ENCODE measurements around the gene LITAF.
"Not testable (repeated sequence)": the region's sequence is repeated elsewhere in the genome, so short reads cannot be mapped to it uniquely, and the experiment has no call there.

Gene LITAF

DNA sequence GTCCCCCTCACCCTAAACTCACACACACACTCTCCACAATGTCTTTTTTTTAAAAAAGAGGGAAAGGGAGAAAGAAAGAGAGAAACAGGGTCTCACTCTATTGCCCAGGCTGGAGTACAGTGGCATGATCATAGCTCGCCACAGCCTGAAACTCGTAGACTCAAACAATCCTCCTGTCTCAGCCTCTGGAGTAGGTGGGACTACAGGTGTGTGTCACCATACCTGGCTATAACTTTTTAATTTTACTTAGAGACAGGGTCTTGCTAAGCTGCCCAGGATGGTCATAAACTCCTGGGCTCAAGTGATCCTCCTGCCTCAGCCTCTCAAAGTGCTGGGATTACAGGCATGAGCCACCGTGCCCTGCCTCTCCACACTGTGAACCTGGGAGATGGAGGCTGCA is 24.9 kb downstream of the LITAF start:
- Histone ChIP-seq H3K9me3 (no peaks in the 10 kb centered on the region), H3K4me3 (ENCODE audit: low read depth, low read length) (no peak overlapping the region), H3K36me3 (no peaks in the 10 kb centered on the region), H3K27me3 (no peaks in the 10 kb centered on the region), H3K4me1 (no peaks in the 10 kb centered on the region)
- TF ChIP-seq, protein P1, sequence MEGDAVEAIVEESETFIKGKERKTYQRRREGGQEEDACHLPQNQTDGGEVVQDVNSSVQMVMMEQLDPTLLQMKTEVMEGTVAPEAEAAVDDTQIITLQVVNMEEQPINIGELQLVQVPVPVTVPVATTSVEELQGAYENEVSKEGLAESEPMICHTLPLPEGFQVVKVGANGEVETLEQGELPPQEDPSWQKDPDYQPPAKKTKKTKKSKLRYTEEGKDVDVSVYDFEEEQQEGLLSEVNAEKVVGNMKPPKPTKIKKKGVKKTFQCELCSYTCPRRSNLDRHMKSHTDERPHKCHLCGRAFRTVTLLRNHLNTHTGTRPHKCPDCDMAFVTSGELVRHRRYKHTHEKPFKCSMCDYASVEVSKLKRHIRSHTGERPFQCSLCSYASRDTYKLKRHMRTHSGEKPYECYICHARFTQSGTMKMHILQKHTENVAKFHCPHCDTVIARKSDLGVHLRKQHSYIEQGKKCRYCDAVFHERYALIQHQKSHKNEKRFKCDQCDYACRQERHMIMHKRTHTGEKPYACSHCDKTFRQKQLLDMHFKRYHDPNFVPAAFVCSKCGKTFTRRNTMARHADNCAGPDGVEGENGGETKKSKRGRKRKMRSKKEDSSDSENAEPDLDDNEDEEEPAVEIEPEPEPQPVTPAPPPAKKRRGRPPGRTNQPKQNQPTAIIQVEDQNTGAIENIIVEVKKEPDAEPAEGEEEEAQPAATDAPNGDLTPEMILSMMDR (IDR thresholded peaks at IDR 0.05; ENCODE audit: low read depth, low read length) = no peak
- no peak for DNase-seq

DNA sequence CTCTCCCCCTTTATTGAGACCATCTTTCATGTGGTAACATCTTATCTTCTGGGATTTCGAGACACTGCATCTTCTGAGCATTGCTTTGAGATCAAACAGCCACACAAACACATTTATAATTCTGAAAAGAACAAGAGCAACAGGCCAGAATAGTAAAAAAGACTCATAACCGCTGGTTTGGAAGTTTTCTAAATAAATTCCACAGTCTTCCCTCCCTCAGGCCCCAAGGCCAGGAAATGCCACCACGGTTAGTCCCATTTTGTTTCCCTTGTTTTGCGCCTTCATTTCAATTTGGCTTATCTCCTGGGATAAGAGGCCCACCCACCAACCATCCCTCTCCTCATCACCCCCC is 25.3 kb downstream of the LITAF start:
- Histone ChIP-seq H3K27me3 (no peaks in the 10 kb centered on the region), H3K9me3 (no peaks in the 10 kb centered on the region), H3K36me3 (no peaks in the 10 kb centered on the region), H3K4me3 (ENCODE audit: low read depth, low read length) (no peak overlapping the region), H3K4me1 (no peaks in the 10 kb centered on the region)
- no peak for DNase-seq
- TF ChIP-seq, protein P1 (IDR thresholded peaks at IDR 0.05; ENCODE audit: low read depth, low read length) = no peak

GRCh38 chr16:11560701-11561453 is 25.8 kb downstream of the LITAF start:
- H3K27me3 ChIP-seq = no peaks in the 10 kb centered on the region
- no peak for DNase-seq
- H3K9me3 ChIP-seq = no peaks in the 10 kb centered on the region
- H3K36me3 ChIP-seq = no peaks in the 10 kb centered on the region
- TF ChIP-seq, protein P1 (IDR thresholded peaks at IDR 0.05; ENCODE audit: low read depth, low read length) = no peak
- no peaks in the 10 kb centered on the region for H3K4me1 ChIP-seq
- no peak overlapping the region for H3K4me3 ChIP-seq (ENCODE audit: low read depth, low read length)

DNA sequence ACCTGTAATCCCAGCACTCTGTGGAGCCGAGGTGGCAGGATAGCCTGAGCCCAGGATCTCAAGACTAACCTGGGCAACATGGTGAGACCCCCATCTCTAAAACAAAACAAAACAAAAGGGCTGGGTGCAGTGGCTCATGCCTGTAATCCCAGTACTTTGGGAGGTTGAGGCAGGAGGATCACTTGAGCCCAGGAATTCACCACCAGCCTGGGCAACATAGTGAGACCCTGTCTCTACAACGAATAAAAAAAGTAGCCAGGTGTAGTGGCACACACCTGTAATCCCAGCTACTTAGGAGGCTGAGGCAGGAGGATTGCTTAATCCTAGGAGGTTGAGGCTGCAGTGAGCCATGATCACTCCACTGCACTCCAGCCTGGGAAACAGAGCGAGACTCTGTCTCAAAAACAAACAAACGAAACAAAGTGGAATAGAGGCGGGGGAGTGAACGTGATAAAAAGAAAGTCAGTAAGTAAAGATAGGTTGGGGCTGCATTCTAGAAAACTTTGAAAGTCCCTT is 28.4 kb downstream of the LITAF start:
- not testable (repeated sequence) for H3K4me3 ChIP-seq (ENCODE audit: low read depth, low read length); H3K27me3 ChIP-seq; H3K36me3 ChIP-seq; DNase-seq; H3K9me3 ChIP-seq; H3K4me1 ChIP-seq

GRCh38 chr16:11557801-11558200 is 28.9 kb downstream of the LITAF start:
- TF ChIP-seq, protein P1 (IDR thresholded peaks at IDR 0.05; ENCODE audit: low read depth, low read length) = no peak
- Histone ChIP-seq H3K27me3 (no peaks in the 10 kb centered on the region), H3K4me1 (no peaks in the 10 kb centered on the region), H3K9me3 (no peaks in the 10 kb centered on the region), H3K36me3 (no peaks in the 10 kb centered on the region), H3K4me3 (ENCODE audit: low read depth, low read length) (no peak overlapping the region)
- no peak for DNase-seq

- no peak for DNase-seq
- Histone ChIP-seq H3K4me1 (no peaks in the 10 kb centered on the region), H3K27me3 (no peaks in the 10 kb centered on the region), H3K9me3 (no peaks in the 10 kb centered on the region), H3K4me3 (ENCODE audit: low read depth, low read length) (no peak overlapping the region), H3K36me3 (no peaks in the 10 kb centered on the region)
- TF ChIP-seq, protein P1 (IDR thresholded peaks at IDR 0.05; ENCODE audit: low read depth, low read length) = no peak
These were observed 29.6 kb downstream of the LITAF start for GRCh38 chr16:11556945-11557720.

All from BE2C (cell line).